ENCODE measurements around the gene TBC1D22A.

GRCh38 chr22:47160141-47160541, 397.7 kb downstream of the TBC1D22A start:
- no peak for TF ChIP-seq OSR1 (CRISPR knock-in tag; IDR thresholded peaks at IDR 0.05)
- no peak for TF ChIP-seq PATZ1 (CRISPR knock-in tag; IDR thresholded peaks at IDR 0.05; ENCODE audit: borderline replicate concordance)
- TF ChIP-seq RARB (CRISPR knock-in tag; IDR thresholded peaks at IDR 0.05), result no peak
- no peak for TF ChIP-seq BACH2 (CRISPR knock-in tag; IDR thresholded peaks at IDR 0.05; ENCODE audit: borderline replicate concordance)
